Fibroblast of skin of back (primary cell): ENCODE results near the gene TMEM14C.

ENCODE experiments used
- DNase-seq: peaks from one replicate; pipeline ENCODE4 v3.0.0-alpha.2; 2013

The TMEM14C gene

GRCh38 chr6:10763006-10763405 lies 40.1 kb downstream of the TMEM14C start:
- DNase-seq, result no peak

GRCh38 chr6:10769419-10769818 lies 46.5 kb downstream of the TMEM14C start:
- no peak for DNase-seq

GRCh38 chr6:10771371-10771894 lies 48.6 kb downstream of the TMEM14C start:
- no peak for DNase-seq

GRCh38 chr6:10778230-10778629 lies 55.4 kb downstream of the TMEM14C start:
- no peak for DNase-seq

GRCh38 chr6:10779076-10779475 lies 56.2 kb downstream of the TMEM14C start:
- no peak for DNase-seq
